Measurements from ENCODE around the gene NCKAP5. TPM values are rescaled to one million over a fixed set of nuclear protein-coding genes. Genes with fewer than 3 reads are reported as not detected.
A peak's percentile ranks its signal among the peaks of the same experiment; 100 is the strongest.

The NCKAP5 gene
- total RNA-seq, 4 donors from 2014 or later = 0.55 to 6.6 (median 3.3) TPM; not detected in 1

DNA sequence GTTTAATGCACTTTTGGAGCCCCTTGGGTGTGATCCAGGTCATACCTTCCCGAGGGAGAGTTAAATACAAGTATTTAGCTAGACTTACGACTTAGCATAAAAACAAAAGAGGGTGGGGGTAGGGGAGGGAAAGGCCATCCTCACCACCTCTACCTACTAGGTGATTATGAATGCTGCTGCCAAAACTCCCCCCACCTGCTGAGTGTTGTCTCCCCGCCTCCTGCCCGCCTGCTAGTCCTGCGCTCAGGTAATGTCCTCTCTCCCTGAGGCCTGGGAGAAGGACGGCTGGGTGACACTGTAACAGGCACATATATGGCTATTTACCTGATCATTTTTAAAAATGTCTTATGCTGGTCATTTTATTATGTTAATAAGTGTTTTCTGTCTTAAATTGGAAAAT, 3.0 kb upstream of the NCKAP5 start:
- Histone ChIP-seq H3K4me1 (no peaks in the 10 kb centered on the region), H3K4me3 (no peak overlapping the region), H3K36me3 (no peaks in the 10 kb centered on the region), H3K9me3 (no peaks in the 10 kb centered on the region), H3K27me3 (no peaks in the 10 kb centered on the region), H3K27ac (no peak overlapping the region)
- DNase-seq = no peak
- TF ChIP-seq POLR2A (IDR thresholded peaks at IDR 0.05) (no peak), CTCF (IDR thresholded peaks at IDR 0.05) (no peak)
- intact Hi-C loops (cut with DNase I; ENCODE audit: low total_unique reads) = no loop called here

DNA sequence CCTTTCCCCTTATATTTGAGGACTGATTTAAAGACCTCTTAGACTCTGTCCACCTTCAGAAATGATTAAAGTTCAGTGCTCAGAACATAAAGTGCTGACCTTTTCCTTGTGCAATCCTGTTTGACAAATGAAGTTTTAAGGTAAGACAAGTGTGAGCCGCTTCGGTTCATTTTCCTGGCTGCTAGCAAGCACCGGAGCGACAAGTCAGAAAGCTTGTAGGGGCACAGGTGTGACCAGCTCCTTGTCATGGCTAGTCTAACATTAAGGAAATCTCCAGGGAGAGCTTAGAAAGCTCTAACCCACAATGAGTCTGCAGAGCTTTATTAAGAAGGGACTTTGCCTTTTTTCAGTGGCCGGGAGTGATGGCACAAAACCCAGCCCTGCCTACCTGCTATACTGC, 2.3 kb upstream of the NCKAP5 start:
- TF ChIP-seq CTCF (IDR thresholded peaks at IDR 0.05) (no peak), POLR2A (IDR thresholded peaks at IDR 0.05) (no peak)
- DNase-seq = no peak

DNA sequence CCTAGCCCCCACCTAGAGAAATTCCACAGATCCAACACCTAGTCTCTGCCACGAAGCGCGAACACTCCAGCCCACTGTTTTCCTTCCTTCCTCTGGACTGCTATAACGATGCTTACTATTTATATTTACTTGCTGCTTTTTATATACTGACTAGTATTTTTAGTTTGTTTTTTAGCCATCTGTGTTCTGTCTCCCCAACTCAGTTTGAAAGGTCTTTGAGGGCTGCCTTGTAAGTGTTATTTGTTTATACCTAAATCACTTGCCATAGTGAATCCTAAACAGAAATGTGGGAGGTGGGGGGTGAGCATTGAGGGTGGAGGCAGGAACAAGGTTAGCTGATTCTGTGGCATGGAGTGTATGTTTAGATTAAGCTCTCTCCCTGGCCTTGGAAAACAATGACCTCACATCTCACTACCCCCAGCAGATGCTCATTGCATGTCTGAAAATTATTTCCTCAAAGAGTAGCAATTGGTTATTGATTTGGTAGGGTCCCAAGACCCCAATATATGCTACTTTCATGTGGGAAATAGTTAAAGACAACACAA, 1.1 kb upstream of the NCKAP5 start:
- TF ChIP-seq POLR2A (IDR thresholded peaks at IDR 0.05) (no peak), CTCF (IDR thresholded peaks at IDR 0.05) (no peak)
- Histone ChIP-seq H3K4me1 (no peaks in the 10 kb centered on the region), H3K4me3 (no peak overlapping the region), H3K27ac (no peak overlapping the region), H3K9me3 (no peaks in the 10 kb centered on the region), H3K36me3 (no peaks in the 10 kb centered on the region), H3K27me3 (no peaks in the 10 kb centered on the region)
- no peak for DNase-seq
- intact Hi-C loops (cut with DNase I; ENCODE audit: low total_unique reads) = no loop called here

More for the DNA sequence above, 2.3 kb upstream of the NCKAP5 start:
- Histone ChIP-seq H3K9me3 (no peaks in the 10 kb centered on the region), H3K27me3 (no peaks in the 10 kb centered on the region), H3K4me3 (no peak overlapping the region), H3K27ac (no peak overlapping the region), H3K36me3 (no peaks in the 10 kb centered on the region), H3K4me1 (no peaks in the 10 kb centered on the region)
- intact Hi-C loops (cut with DNase I; ENCODE audit: low total_unique reads) = no loop called here

GRCh38 chr2:133568598-133568997, 335 bp upstream of the NCKAP5 start:
- peak overlapping the region in 1 of 2 donors; percentile 44 for H3K27ac ChIP-seq
- peak overlapping the region; percentile 8 to 15 for H3K4me3 ChIP-seq
- intact Hi-C loops (cut with DNase I; ENCODE audit: low total_unique reads) = no loop called here
- TF ChIP-seq POLR2A (IDR thresholded peaks at IDR 0.05) (no peak), CTCF (IDR thresholded peaks at IDR 0.05) (no peak)
- H3K9me3 ChIP-seq = no peaks in the 10 kb centered on the region
- DNase-seq = no peak
- H3K27me3 ChIP-seq = no peaks in the 10 kb centered on the region
- H3K36me3 ChIP-seq = no peaks in the 10 kb centered on the region
- no peaks in the 10 kb centered on the region for H3K4me1 ChIP-seq

DNA sequence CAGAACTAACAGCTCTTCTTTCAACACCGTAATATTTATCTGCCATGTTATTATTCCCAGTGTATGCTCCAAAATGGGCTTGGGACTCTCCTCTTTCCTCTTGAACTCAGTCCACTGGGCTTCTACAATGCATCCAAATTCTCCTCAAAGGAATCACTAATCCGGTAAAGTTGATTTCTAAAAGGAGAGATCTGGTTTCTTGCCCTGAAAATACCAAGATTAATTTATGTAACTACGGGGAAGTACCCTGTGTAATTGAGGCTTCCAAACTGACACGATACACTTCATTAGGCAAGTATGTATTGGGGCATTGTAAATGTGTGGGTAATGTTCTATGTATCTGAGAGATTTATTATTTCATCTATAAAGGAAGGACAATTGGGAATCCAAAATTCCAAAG, 5.7 kb downstream of the NCKAP5 start:
- no peak overlapping the region for H3K4me3 ChIP-seq
- H3K27ac ChIP-seq = no peak overlapping the region
- H3K9me3 ChIP-seq = no peaks in the 10 kb centered on the region
- no peaks in the 10 kb centered on the region for H3K36me3 ChIP-seq
- intact Hi-C loops (cut with DNase I; ENCODE audit: low total_unique reads) = no loop called here
- H3K27me3 ChIP-seq = no peaks in the 10 kb centered on the region
- TF ChIP-seq CTCF (IDR thresholded peaks at IDR 0.05) (no peak), POLR2A (IDR thresholded peaks at IDR 0.05) (no peak)
- no peaks in the 10 kb centered on the region for H3K4me1 ChIP-seq
- DNase-seq = no peak
